ENCODE measurements around the gene AHCYL2.

- TF ChIP-seq EZH2phosphoT487 (conservative IDR thresholded peaks at IDR 0.05; ENCODE audit: low read length) (no peak), CTCF (IDR thresholded peaks at IDR 0.05; ENCODE audit: insufficient read depth, low read length, poor library complexity, severe bottlenecking) (no peak)
These were observed 6.8 kb downstream of the AHCYL2 start for GRCh38 chr7:129231666-129232065.

Measured in SU-DHL-6 (cell line).